GM18873 (cell line): Measurements from ENCODE around the gene EDN2.

ENCODE experiments used
- ATAC-seq: cut with Tn5 transposase; IDR thresholded peaks from one replicate; pipeline ENCODE4 v1.9.1; 2021; ENCODE audit warnings: mild to moderate bottlenecking, moderate library complexity, moderate number of reproducible peaks; ENCODE audit not compliant: unreplicated experiment, low FRiP score

Gene EDN2

GRCh38 chr1:41500378-41500777 lies 15.9 kb upstream of the EDN2 start:
- no peak for ATAC-seq

GRCh38 chr1:41499591-41499990 lies 15.1 kb upstream of the EDN2 start:
- ATAC-seq: no peak

- no peak for ATAC-seq
Measured at GRCh38 chr1:41498804-41499203, 14.3 kb upstream of the EDN2 start.

GRCh38 chr1:41498391-41498790 lies 13.9 kb upstream of the EDN2 start:
- ATAC-seq: no peak

- ATAC-seq: no peak
Measured at GRCh38 chr1:41497461-41498030, 13.1 kb upstream of the EDN2 start.

GRCh38 chr1:41497056-41497440 lies 12.6 kb upstream of the EDN2 start:
- ATAC-seq: no peak

GRCh38 chr1:41496080-41497055 lies 11.9 kb upstream of the EDN2 start:
- no peak for ATAC-seq

GRCh38 chr1:41495210-41495948 lies 10.9 kb upstream of the EDN2 start:
- no peak for ATAC-seq

- ATAC-seq: no peak
Measured at GRCh38 chr1:41494351-41495209, 10.1 kb upstream of the EDN2 start.

- no peak for ATAC-seq
Measured at GRCh38 chr1:41493626-41494350, 9.3 kb upstream of the EDN2 start.

GRCh38 chr1:41493117-41493536 lies 8.6 kb upstream of the EDN2 start:
- no peak for ATAC-seq

GRCh38 chr1:41492341-41492848 lies 7.9 kb upstream of the EDN2 start:
- no peak for ATAC-seq

- ATAC-seq: no peak
Measured at GRCh38 chr1:41490911-41491310, 6.4 kb upstream of the EDN2 start.

GRCh38 chr1:41489561-41489960 lies 5.1 kb upstream of the EDN2 start:
- ATAC-seq: no peak

- no peak for ATAC-seq
Measured at GRCh38 chr1:41488040-41488951, 3.8 kb upstream of the EDN2 start.

GRCh38 chr1:41487126-41488039 lies 2.9 kb upstream of the EDN2 start:
- ATAC-seq: no peak

- ATAC-seq: no peak
Measured at GRCh38 chr1:41486371-41487125, 2.1 kb upstream of the EDN2 start.
